Activated CD4-positive, alpha-beta T cell treated with anti-CD3 and anti-CD28 coated beads, Interleukin-2, amount 50 U/mL, for 1 hour (primary cell): ENCODE measurements around the gene KLF9.

Source experiments
- DNase-seq: peaks from one replicate; pipeline ENCODE4 v3.0.0-alpha.2; 2020

The KLF9 gene

GRCh38 chr9:70352356-70352755 is 62.1 kb downstream of the KLF9 start:
- no peak for DNase-seq

- DNase-seq: no peak
Measured at GRCh38 chr9:70347046-70347445, 67.4 kb downstream of the KLF9 start.

GRCh38 chr9:70340572-70340971 is 73.9 kb downstream of the KLF9 start:
- DNase-seq: no peak
